GM04503 (cell line): ENCODE results near the gene FBXO7.

Experiments
- DNase-seq: peaks from one replicate; pipeline ENCODE4 v3.0.0-alpha.2; 2012; ENCODE audit warnings: low read depth

FBXO7 gene

DNA sequence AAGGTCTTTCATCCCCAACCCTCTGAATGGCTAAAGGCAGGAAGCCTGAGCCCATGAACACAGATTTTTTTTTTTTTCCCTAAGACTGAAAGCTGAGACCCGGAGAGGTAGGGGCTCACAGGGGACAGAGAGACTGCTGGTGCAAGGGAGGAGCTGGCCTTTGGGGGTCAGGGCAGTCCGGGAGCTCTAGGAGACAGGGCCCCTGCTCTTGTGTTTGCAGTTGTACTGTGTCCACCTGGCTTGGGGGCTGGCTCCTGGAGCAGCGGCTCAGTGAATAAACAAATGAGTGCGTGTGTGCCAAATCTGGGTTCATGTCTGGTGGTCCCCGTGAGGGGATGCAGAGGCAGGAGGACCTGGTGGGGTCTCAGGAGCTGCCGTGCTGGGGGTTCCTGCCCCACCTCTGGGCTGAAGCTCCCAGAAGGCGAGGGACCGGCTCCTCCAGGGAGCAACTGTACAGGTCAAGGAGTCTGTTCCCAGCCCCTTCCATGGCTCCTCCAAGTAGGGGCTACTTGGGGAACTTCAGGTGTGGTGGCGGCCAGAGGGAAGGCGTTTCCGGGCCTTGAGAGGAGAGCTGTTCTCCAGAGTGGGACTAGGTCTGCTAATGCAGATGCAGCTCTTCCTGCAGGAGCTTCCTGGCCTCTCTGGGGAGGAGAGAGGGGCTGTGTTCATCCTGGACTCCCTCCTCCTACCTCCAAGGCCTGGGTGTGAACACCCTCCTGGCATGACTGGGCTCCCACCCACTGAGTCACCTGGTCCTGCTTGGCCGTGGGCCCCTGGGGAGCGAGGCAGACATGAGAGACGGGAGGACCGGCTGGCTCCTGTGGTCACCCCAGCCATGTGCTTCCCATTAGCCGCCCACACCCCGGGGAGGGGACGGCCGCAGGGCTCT is 57.6 kb downstream of the FBXO7 start:
- DNase-seq = peak; percentile 87

DNA sequence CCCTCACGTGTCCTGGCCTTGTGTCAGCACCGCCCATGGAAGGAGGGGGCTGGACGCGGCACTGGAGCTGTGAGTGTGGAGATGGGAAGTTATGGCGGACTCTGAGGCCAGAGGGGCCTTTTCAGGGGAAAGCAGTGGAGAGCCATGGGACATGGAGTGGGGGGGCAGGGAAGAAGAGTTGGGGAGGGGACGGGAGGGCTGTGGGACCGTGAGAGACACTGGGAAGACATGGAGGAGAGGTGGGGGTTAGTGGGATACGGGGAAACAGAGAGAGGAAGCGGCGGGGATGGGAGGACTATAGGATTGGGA is 58.2 kb downstream of the FBXO7 start:
- DNase-seq = no peak

- DNase-seq = no peak
Observed at GRCh38 chr22:32533265-32534111, 58.9 kb downstream of the FBXO7 start.

DNA sequence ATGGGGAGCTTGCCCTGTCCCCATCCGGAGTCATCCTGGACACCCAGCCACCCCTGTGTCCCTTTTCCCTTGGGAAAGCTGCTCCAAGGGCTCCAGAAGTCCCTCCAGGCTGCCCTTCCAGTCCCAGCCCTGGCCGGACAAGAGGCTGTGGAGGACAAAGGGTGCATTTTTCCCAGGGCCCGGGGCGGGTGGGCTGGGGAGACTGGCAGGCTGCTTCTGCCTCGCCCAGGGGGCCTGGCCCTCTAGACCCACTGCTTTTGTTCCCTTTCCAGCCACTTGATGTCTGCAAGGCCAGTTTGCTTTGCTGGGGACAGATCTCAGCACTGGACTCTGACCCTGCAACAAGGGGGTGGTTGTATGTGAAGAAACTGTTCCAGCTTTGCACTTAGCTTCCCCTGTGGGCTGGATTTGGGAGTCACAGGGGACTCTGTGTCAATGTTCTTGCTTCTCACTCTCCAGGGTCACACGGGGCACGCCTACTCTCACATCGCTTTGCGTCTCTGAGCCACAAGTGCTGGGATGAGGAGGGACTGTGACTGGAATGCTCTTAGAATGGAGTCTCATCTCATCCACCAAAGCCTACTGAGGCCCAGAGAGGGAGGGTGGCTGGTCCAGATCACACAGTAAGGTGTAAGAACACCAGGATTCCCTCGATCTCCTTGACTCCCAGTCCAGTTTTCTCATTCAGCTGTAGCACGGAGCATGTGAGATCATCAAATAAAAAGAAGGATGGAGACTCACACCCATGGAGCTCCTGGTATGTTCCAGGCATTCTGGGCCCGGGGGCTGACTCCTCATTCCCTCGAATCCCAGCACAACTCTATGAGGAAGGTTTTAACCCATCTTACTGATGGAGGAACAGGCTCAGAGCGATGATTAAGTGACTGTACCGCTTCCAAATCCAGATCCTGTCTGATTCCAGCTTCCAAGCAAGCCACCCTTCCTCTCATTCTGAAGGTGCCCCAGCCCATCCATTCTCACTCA is 59.9 kb downstream of the FBXO7 start:
- DNase-seq = no peak

GRCh38 chr22:32535531-32536190 is 61.0 kb downstream of the FBXO7 start:
- no peak for DNase-seq

DNA sequence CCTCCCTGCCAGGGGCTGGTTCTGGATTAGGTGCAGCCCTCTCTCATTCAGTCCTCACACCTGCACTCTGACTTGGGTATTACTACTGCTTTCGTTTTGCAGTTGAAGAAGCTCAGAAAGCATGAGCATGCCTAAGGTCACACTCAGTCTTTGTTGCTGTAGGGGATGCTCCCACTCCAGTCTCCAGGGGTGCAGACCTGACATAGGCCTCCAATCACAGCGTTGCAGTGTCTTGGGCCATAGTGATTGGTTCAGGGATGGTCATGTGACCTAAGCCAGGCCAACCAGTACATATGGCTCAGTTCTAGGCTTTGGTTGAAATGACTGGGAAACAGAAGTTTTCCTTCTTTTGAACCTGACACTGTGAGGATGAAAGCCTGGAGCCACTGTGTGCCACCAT is 61.7 kb downstream of the FBXO7 start:
- no peak for DNase-seq

DNA sequence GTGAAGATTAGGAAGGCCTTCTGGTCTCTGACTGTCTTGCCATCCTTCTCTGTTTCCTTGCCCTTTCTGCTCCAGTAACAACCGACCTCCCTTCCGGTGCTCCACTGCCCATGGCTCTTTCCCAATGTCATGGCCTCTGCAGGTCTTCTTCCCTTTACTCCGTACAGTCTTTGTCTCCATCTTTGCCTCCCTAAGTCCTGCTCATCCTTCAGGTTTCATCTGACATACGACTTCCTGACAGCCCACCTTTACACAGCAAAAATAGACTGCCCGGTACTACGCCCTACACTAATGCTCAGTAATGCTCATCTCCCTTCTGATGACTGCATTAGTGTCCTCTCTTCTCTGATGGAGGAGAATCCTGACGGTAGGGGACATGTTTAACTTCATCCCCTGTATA is 63.9 kb downstream of the FBXO7 start:
- DNase-seq = no peak

- DNase-seq = no peak
Observed at GRCh38 chr22:32539631-32540421, 65.2 kb downstream of the FBXO7 start.

DNA sequence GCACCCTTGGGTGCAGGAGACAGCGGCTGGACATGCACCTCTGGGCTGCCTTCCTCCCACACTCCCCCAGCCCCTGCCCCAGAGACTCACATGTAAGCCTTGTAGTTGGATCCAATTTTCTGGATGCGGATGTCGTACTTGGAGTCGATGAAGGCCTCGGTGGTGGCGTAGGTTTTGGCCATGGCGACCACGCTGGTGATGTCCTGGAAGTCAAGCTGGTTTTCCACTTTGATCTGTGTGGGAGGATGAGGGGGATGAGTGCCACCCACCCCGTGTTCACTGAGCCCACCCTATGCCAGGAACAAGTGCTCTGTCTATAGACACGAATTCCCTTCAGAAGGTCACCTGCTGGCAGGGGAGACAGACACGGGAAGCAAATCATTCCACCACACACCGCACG is 66.9 kb downstream of the FBXO7 start:
- DNase-seq = no peak

GRCh38 chr22:32542066-32542676 is 67.6 kb downstream of the FBXO7 start:
- no peak for DNase-seq

GRCh38 chr22:32542677-32543357 is 68.2 kb downstream of the FBXO7 start:
- no peak for DNase-seq

- peak; percentile 68 for DNase-seq
Observed at GRCh38 chr22:32544953-32545558, 70.4 kb downstream of the FBXO7 start.

DNA sequence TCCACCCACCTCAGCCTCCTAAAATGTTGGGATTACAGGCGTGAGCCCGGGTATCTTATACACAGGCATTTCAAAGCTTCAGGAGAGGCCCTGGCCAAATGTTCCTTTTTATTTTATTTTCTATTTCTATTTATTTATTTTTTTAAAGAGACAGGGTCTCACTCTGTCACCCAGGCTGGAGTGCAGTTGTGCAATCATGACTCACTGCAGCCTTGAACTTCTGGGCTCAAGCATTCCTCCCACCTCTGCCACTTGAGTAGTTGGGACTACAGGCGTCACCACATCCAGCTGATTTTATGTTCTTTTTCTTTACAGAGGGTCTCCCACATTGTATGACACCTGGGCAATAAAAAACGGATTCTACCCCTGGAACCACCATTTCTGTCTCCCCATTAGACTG is 71.2 kb downstream of the FBXO7 start:
- DNase-seq = no peak

- no peak for DNase-seq
Observed at GRCh38 chr22:32546496-32546895, 71.9 kb downstream of the FBXO7 start.

DNA sequence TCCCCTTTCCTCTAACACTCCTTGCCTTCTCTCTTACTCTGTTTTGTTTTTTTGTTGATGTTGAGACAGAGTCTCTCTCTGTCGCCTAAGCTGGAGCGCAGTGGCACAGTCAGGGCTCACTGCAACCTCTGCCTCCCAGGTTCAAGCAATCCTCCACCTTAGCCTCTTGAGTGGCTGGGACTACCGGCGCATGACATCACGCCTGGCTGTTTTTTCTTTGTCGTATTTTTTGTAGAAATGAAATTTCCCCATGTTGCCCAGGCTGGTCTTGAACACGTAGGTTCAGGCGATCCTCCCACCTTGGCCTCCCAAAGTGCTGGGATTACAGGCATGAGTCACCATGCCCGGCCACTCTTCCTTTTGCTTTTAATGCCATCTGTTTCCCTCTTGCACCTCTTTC is 72.3 kb downstream of the FBXO7 start:
- DNase-seq = no peak

GRCh38 chr22:32548039-32548438 is 73.4 kb downstream of the FBXO7 start:
- DNase-seq = no peak
